ENCODE measurements around the gene BDH2.

GRCh38 chr4:103118166-103118565 is 18.5 kb upstream of the BDH2 start:
- TF ChIP-seq CTCF (IDR thresholded peaks at IDR 0.05; ENCODE audit: low read depth, low read length, poor library complexity, severe bottlenecking) (no peak), EZH2phosphoT487 (IDR thresholded peaks at IDR 0.05; ENCODE audit: borderline replicate concordance, low read length) (no peak)
